ENCODE results near the gene FAM193B. TPM values are rescaled to one million over a fixed set of nuclear protein-coding genes. Genes with fewer than 3 reads are reported as not detected.
A peak's percentile ranks its signal among the peaks of the same experiment; 100 is the strongest.

Gene FAM193B
- total and polyA plus RNA-seq, 2 of the 13 experiments (the other 11 are each of a cell fraction or from before 2014, with no cell fraction given) = 21.2 to 40.9 TPM

DNA sequence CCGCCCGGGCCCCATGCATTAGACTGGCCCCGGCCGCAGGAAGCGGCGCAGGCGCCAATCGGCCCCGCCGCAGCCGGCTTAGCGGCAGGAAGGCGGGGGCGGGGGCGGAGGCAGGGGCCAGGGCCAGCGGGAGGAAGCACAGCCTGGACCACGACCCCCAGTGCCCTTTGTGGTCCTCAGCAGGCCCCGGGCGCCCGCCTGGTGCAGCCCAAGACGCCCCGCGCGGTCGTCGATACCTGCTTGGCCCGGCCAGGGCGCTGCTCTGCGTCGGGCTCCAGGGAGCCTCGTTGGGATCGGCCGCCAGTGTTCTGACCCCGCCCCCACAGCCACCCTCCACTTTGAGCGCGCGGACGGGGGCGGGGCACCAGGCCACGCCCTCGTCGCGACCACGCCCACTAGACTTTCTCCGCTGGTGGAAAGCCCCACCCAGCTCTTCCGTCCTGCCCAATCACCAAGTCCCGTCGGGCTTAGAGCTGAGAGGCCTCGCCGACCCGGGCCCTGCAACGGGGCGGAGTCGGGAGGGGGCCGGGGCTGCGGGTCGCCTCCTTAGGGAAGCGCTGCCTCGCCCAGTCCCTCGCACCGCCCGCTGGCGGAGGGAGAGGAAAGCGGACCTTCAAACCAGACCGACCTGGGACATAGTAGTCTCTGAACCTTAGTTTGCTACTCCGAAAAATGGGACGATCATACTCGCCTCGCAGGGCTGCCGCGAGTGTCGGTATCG lies 56.9 kb downstream of the FAM193B start, which contains the start of gene PDLIM7 (continued):
- TF ChIP-seq, protein P1, sequence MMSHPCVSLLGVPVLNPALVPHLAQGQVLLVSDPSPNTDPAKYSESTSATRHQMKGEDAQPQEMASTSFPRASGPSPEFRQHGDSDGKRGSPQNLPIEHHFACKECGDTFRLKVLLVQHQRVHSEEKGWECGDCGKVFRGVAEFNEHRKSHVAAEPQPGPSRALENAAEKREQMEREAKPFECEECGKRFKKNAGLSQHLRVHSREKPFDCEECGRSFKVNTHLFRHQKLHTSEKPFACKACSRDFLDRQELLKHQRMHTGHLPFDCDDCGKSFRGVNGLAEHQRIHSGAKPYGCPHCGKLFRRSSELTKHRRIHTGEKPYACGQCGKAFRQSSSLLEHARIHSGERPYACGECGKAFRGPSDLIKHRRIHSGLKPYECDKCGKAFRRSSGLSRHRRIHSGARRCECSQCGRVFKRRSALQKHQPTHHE (CRISPR knock-in tag; IDR thresholded peaks at IDR 0.05; ENCODE audit: borderline replicate concordance) = no peak
- TF ChIP-seq ZFP36L2 (CRISPR knock-in tag; IDR thresholded peaks at IDR 0.05) (no peak), SYNCRIP (IDR thresholded peaks at IDR 0.05; ENCODE audit: insufficient read depth, low read depth, low read length) (no peak), MIER2 (CRISPR knock-in tag; IDR thresholded peaks at IDR 0.05) (no peak), ZNF562 (CRISPR knock-in tag; IDR thresholded peaks at IDR 0.05; ENCODE audit: borderline replicate concordance) (no peak), KLF9 (CRISPR knock-in tag; IDR thresholded peaks at IDR 0.05; ENCODE audit: low read depth) (peak; percentile 86; the same call in 1 of the 2 replicates), CC2D1A (CRISPR knock-in tag; IDR thresholded peaks at IDR 0.05) (no peak), SP4 (CRISPR knock-in tag; IDR thresholded peaks at IDR 0.05) (peak; percentile 94), MTA1 (CRISPR knock-in tag; IDR thresholded peaks at IDR 0.05; ENCODE audit: borderline replicate concordance) (no peak), ZNF556 (CRISPR knock-in tag; IDR thresholded peaks at IDR 0.05; ENCODE audit: borderline replicate concordance) (no peak; the same call in 1 of the 2 replicates), ATF7 (IDR thresholded peaks at IDR 0.05) (no peak), ATF7 (CRISPR knock-in tag; IDR thresholded peaks at IDR 0.05) (no peak), ZBTB20 (CRISPR knock-in tag; IDR thresholded peaks at IDR 0.05; ENCODE audit: borderline replicate concordance, low read depth) (no peak), SPEN (CRISPR knock-in tag; IDR thresholded peaks at IDR 0.05; ENCODE audit: low read depth) (peak; percentile 46), FOXP1 (IDR thresholded peaks at IDR 0.05) (no peak), FOXP1 (CRISPR knock-in tag; IDR thresholded peaks at IDR 0.05) (no peak), ZNF841 (CRISPR knock-in tag; IDR thresholded peaks at IDR 0.05; ENCODE audit: borderline replicate concordance) (no peak), YEATS2 (CRISPR knock-in tag; IDR thresholded peaks at IDR 0.05; ENCODE audit: borderline replicate concordance) (no peak), ZBTB42 (CRISPR knock-in tag; IDR thresholded peaks at IDR 0.05) (no peak; the same call in 1 of the 2 replicates), ARHGAP35 (CRISPR knock-in tag; IDR thresholded peaks at IDR 0.05; ENCODE audit: borderline replicate concordance) (no peak), NFKBIZ (CRISPR knock-in tag; IDR thresholded peaks at IDR 0.05) (no peak), ZSCAN9 (CRISPR knock-in tag; IDR thresholded peaks at IDR 0.05; ENCODE audit: borderline replicate concordance) (0 out of 2 replicates have a peak, but pooled peaks have one; percentile 13)
- TF ChIP-seq, protein P2, sequence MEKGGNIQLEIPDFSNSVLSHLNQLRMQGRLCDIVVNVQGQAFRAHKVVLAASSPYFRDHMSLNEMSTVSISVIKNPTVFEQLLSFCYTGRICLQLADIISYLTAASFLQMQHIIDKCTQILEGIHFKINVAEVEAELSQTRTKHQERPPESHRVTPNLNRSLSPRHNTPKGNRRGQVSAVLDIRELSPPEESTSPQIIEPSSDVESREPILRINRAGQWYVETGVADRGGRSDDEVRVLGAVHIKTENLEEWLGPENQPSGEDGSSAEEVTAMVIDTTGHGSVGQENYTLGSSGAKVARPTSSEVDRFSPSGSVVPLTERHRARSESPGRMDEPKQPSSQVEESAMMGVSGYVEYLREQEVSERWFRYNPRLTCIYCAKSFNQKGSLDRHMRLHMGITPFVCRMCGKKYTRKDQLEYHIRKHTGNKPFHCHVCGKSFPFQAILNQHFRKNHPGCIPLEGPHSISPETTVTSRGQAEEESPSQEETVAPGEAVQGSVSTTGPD (CRISPR knock-in tag; IDR thresholded peaks at IDR 0.05) = no peak
- TF ChIP-seq, protein P3, sequence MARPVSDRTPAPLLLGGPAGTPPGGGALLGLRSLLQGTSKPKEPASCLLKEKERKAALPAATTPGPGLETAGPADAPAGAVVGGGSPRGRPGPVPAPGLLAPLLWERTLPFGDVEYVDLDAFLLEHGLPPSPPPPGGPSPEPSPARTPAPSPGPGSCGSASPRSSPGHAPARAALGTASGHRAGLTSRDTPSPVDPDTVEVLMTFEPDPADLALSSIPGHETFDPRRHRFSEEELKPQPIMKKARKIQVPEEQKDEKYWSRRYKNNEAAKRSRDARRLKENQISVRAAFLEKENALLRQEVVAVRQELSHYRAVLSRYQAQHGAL (CRISPR knock-in tag; IDR thresholded peaks at IDR 0.05; ENCODE audit: not compliant biosample characterization) = no peak
- TF ChIP-seq, protein P4, sequence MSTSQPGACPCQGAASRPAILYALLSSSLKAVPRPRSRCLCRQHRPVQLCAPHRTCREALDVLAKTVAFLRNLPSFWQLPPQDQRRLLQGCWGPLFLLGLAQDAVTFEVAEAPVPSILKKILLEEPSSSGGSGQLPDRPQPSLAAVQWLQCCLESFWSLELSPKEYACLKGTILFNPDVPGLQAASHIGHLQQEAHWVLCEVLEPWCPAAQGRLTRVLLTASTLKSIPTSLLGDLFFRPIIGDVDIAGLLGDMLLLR (CRISPR knock-in tag; IDR thresholded peaks at IDR 0.05) = peak; percentile 58; the same call in 1 of the 2 replicates
- TF ChIP-seq, protein P5, sequence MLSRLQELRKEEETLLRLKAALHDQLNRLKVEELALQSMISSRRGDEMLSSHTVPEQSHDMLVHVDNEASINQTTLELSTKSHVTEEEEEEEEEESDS (CRISPR knock-in tag; IDR thresholded peaks at IDR 0.05; ENCODE audit: borderline replicate concordance) = no peak
